Measurements from ENCODE around the gene OMA1. TPM values are rescaled to one million over a fixed set of nuclear protein-coding genes. Genes with fewer than 3 reads are reported as not detected.

OMA1 gene
- total and polyA plus RNA-seq, 10 of the 15 experiments (the other 5 are each of a cell fraction or from before 2014, with no cell fraction given): 23.6 to 67.1 (median 47.1) TPM

DNA sequence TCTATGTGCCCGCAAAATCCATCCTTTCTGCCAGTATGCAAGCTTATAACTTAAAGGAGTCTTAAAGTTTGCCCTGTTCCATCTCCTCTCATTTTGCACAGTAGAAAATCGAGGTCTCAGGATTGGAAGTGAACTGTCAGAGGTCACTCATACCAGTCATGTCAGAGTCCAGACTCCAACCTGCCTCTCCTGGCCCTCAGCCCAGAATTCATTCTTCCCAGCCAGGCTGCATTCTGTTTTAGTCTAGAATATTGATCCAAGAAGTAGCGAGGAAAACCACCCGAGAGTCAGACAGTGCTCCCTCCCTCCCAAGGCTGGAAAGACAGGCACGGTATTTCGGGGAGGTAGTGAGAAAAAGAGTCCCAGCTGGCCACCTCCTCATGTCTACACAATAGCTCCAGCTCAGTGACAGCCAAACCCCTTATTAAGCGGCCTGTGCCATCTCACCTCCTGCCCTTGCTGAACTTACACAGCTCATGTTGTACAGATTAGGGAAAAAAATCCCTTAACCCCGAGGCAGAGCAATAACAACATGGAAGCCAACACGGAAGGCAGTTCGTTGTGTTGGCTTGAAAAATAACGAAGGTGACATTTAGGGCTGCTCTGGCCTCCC lies 89.4 kb downstream of the OMA1 start:
- in situ Hi-C loops (cut with MboI): no loop called here
- BruUV-seq (replicated peaks): no TSS peak

More for the DNA sequence above, 89.4 kb downstream of the OMA1 start:
- Histone ChIP-seq H3K4me1 (ENCODE audit: control insufficient read depth, insufficient read depth, low read length) (no peaks in the 10 kb centered on the region), H2AFZ (ENCODE audit: control insufficient read depth, low read depth, low read length) (no peak overlapping the region), H3K27ac (ENCODE audit: control insufficient read depth, insufficient read depth) (no peak overlapping the region), H4K20me1 (ENCODE audit: control insufficient read depth, insufficient read depth) (no peaks in the 10 kb centered on the region), H3K79me2 (ENCODE audit: control insufficient read depth, insufficient read depth, low read length) (no peaks in the 10 kb centered on the region), H3K9ac (ENCODE audit: control insufficient read depth, insufficient read depth, low read length) (no peak overlapping the region), H3K36me3 (ENCODE audit: control insufficient read depth in 2 of 2, insufficient read depth in 2 of 2, low read length in 1 of 2) (no peaks in the 10 kb centered on the region), H3K9me3 (replicated peaks; ENCODE audit: control insufficient read depth, insufficient read depth, low read length) (no peaks in the 10 kb centered on the region), H3K4me3 (no peak overlapping the region), H3K4me2 (ENCODE audit: control insufficient read depth, insufficient read depth) (no peak overlapping the region), H3K27me3 (replicated peaks in 1 of 2; ENCODE audit: control insufficient read depth in 2 of 2, insufficient read depth in 2 of 2, low read length in 1 of 2) (no peaks in the 10 kb centered on the region; a peak in 1 of 4 replicates)
- SMC1A ChIA-PET (ENCODE audit: uncharacterized antibody, unreplicated experiment): no interaction called here
- intact Hi-C loops (cut with micrococcal nuclease; ENCODE audit: unreplicated experiment): no loop called here
- CTCF ChIA-PET: no interaction called here
- RAD21 ChIA-PET (ENCODE audit: unreplicated experiment): no interaction called here
- 28% methylated on average over 11 of the region's 11 CpGs for WGBS (ENCODE audit: insufficient coverage, insufficient replicate concordance, low lambda C conversion rate, missing lambda C conversion rate)
- ATAC-seq (no peak), DNase-seq (ENCODE audit: low read depth, low spot score) (no peak), FAIRE-seq (no peak)
- POLR2A ChIA-PET: no interaction called here
- TF ChIP-seq NFIC (IDR thresholded peaks at IDR 0.05; ENCODE audit: low read depth, low read length) (no peak), PAX8 (IDR thresholded peaks at IDR 0.05) (no peak), ZNF24 (IDR thresholded peaks at IDR 0.05) (no peak), RUNX3 (IDR thresholded peaks at IDR 0.05; ENCODE audit: low read length) (no peak), TAF1 (IDR thresholded peaks at IDR 0.05; ENCODE audit: borderline replicate concordance, low read depth, low read length) (no peak), SUPT20H (IDR thresholded peaks at IDR 0.05; ENCODE audit: borderline replicate concordance, control insufficient read depth, low read depth, low read length) (no peak)
- TF ChIP-seq, protein P1, sequence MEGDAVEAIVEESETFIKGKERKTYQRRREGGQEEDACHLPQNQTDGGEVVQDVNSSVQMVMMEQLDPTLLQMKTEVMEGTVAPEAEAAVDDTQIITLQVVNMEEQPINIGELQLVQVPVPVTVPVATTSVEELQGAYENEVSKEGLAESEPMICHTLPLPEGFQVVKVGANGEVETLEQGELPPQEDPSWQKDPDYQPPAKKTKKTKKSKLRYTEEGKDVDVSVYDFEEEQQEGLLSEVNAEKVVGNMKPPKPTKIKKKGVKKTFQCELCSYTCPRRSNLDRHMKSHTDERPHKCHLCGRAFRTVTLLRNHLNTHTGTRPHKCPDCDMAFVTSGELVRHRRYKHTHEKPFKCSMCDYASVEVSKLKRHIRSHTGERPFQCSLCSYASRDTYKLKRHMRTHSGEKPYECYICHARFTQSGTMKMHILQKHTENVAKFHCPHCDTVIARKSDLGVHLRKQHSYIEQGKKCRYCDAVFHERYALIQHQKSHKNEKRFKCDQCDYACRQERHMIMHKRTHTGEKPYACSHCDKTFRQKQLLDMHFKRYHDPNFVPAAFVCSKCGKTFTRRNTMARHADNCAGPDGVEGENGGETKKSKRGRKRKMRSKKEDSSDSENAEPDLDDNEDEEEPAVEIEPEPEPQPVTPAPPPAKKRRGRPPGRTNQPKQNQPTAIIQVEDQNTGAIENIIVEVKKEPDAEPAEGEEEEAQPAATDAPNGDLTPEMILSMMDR (IDR thresholded peaks at IDR 0.05 in 2 of 3, conservative IDR thresholded peaks at IDR 0.05 in 1 of 3; ENCODE audit: control insufficient read depth in 2 of 3, extremely low read depth in 1 of 3, insufficient read depth in 1 of 3, low read depth in 3 of 3, low read length in 3 of 3): no peak

All from GM12878 (cell line).